Measurements from ENCODE around the gene PALLD.

- TF ChIP-seq POLR2AphosphoS5 (IDR thresholded peaks at IDR 0.05; ENCODE audit: borderline replicate concordance, low read depth, low read length) (no peak), EZH2 (IDR thresholded peaks at IDR 0.05) (no peak)
Measured at GRCh38 chr4:168888715-168889215, 391.9 kb downstream of the PALLD start.

Measured in SK-N-MC (cell line).